Neuronal stem cell (in vitro differentiated cells): Measurements from ENCODE around the gene CLIP1.
A peak's percentile ranks its signal among the peaks of the same experiment; 100 is the strongest.
"Not testable (repeated sequence)": the region's sequence is repeated elsewhere in the genome, so short reads cannot be mapped to it uniquely, and the experiment has no call there.

Source experiments
- DNase-seq: peaks from one replicate; pipeline ENCODE4 v3.0.0-alpha.2; 2013; ENCODE audit warnings: low spot score
- H2AFZ ChIP-seq: one replicate; pipeline ENCODE4 v1.6.1; 2013; ENCODE audit warnings: mild to moderate bottlenecking, low read length, inconsistent platforms
- H2AK5ac ChIP-seq: 2 replicates; pipeline ENCODE4 v1.6.1; 2013; ENCODE audit warnings: low read depth, mild to moderate bottlenecking, inconsistent platforms, low read length, moderate library complexity, mixed read lengths
- H2BK120ac ChIP-seq: 2 replicates; pipeline ENCODE4 v1.6.1; 2013; ENCODE audit warnings: low read depth, mild to moderate bottlenecking, inconsistent platforms, low read length, moderate library complexity, mixed read lengths
- H2BK12ac ChIP-seq: one replicate; pipeline ENCODE4 v1.6.1; 2013; ENCODE audit warnings: low read length, inconsistent platforms
- H2BK15ac ChIP-seq: 2 replicates; pipeline ENCODE4 v1.6.1; 2013; ENCODE audit warnings: mild to moderate bottlenecking, low read length, inconsistent platforms, mixed read lengths
- H2BK5ac ChIP-seq: one replicate; pipeline ENCODE4 v1.6.1; 2013; ENCODE audit warnings: inconsistent platforms, mild to moderate bottlenecking, low read length, moderate library complexity
- H3K14ac ChIP-seq: one replicate; pipeline ENCODE4 v1.6.1; 2013; ENCODE audit warnings: low read length, inconsistent platforms
- H3K18ac ChIP-seq: 2 replicates; pipeline ENCODE4 v1.6.1; 2013; ENCODE audit warnings: low read length, inconsistent platforms
- H3K23ac ChIP-seq: 2 replicates; pipeline ENCODE4 v1.6.1; 2013; ENCODE audit warnings: low read depth, mild to moderate bottlenecking, mixed read lengths, low read length, inconsistent platforms; ENCODE audit not compliant: poor library complexity
- H3K27ac ChIP-seq: replicated peaks from 3 replicates; pipeline ENCODE4 v1.5.1; 2013; ENCODE audit warnings: low read length, inconsistent platforms
- H3K27me3 ChIP-seq, 3 experiments: 2 replicates each; pipeline ENCODE4 v1.6.1; 2013; ENCODE audit warnings: low read length in 3 of 3, mild to moderate bottlenecking in 2 of 3, inconsistent platforms in 1 of 3, low read depth in 1 of 3, mixed read lengths in 1 of 3, moderate library complexity in 1 of 3; ENCODE audit not compliant: control insufficient read depth in 3 of 3, insufficient read depth in 3 of 3
- H3K36me3 ChIP-seq, 2 donors: replicated peaks in 1 of 2; 2 replicates each; pipeline ENCODE4 v1.6.1; 2013; ENCODE audit warnings: low read length in 2 of 2; ENCODE audit not compliant: control insufficient read depth in 2 of 2, insufficient read depth in 2 of 2
- H3K4ac ChIP-seq: 2 replicates; pipeline ENCODE4 v1.6.1; 2013; ENCODE audit warnings: inconsistent platforms, mild to moderate bottlenecking, low read length, moderate library complexity
- H3K4me1 ChIP-seq, 2 donors: 1 replicate in 1 of 2; 2 replicates in 1 of 2; pipeline ENCODE4 v1.6.1; 2013; ENCODE audit warnings: low read length in 2 of 2, low read depth in 1 of 2; ENCODE audit not compliant: control insufficient read depth in 2 of 2, insufficient read depth in 1 of 2
- H3K4me2 ChIP-seq: one replicate; pipeline ENCODE4 v1.6.1; 2013; ENCODE audit warnings: mild to moderate bottlenecking, low read length, inconsistent platforms; ENCODE audit not compliant: insufficient read depth, poor library complexity, severe bottlenecking
- H3K4me3 ChIP-seq, 2 donors: 2 replicates each; pipeline ENCODE4 v1.5.1; 2013; ENCODE audit warnings: low read length in 2 of 2, mild to moderate bottlenecking in 2 of 2, inconsistent platforms in 1 of 2, moderate library complexity in 1 of 2
- H3K79me1 ChIP-seq: one replicate; pipeline ENCODE4 v1.6.1; 2013; ENCODE audit warnings: low read depth, mild to moderate bottlenecking, inconsistent platforms, low read length, moderate library complexity
- H3K9ac ChIP-seq: one replicate; pipeline ENCODE4 v1.6.1; 2013; ENCODE audit warnings: mild to moderate bottlenecking, low read depth, low read length, inconsistent platforms; ENCODE audit not compliant: poor library complexity
- H3K9me3 ChIP-seq, 2 donors: replicated peaks in 1 of 2; 2 replicates each; pipeline versions ENCODE3 to v1.6.1; 2013; ENCODE audit warnings: low read length in 2 of 2, mild to moderate bottlenecking in 2 of 2, inconsistent platforms in 1 of 2, low read depth in 1 of 2, mixed read lengths in 1 of 2, moderate library complexity in 1 of 2; ENCODE audit not compliant: control insufficient read depth in 2 of 2, insufficient read depth in 1 of 2
- H4K8ac ChIP-seq: one replicate; pipeline ENCODE4 v1.6.1; 2013; ENCODE audit warnings: low read depth, mild to moderate bottlenecking, inconsistent platforms, low read length, moderate library complexity
- H4K91ac ChIP-seq: one replicate; pipeline ENCODE4 v1.6.1; 2013; ENCODE audit warnings: low read length, low read depth, mild to moderate bottlenecking, inconsistent platforms; ENCODE audit not compliant: poor library complexity
- WGBS, 2 donors: extraction: QIAGEN DNeasy Blood & Tissue Kit; methylation state at CpG; one replicate each; pipeline ENCODE4 v1.1.7; 2013; ENCODE audit warnings: missing lambda C conversion rate in 2 of 2, mixed read lengths in 1 of 2; ENCODE audit not compliant: insufficient read length in 2 of 2, insufficient replicate concordance in 1 of 2; ENCODE audit errors: extremely low coverage in 2 of 2; 5-methylcytosine and 5-hydroxymethylcytosine counted together

CLIP1 gene

DNA sequence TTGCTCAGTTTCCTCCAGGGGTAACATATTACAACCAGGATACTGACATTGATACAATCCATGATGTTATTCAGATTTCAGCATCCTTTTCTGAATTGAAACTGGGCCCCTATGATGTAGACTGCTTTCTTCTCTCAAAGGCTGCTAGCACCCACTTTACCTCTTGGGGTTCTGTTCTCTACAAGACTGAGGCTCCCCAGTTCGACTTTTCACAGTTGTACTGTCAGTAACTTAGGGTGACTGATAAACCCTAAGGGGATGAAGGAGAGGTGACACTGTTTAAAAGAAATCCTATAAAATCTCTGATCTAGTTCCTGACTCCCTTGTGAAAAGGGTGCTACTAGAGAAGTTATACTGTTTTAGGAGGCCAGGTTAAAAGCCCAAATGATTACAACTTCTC is 157.0 kb downstream of the CLIP1 start:
- H3K14ac ChIP-seq, result no peak overlapping the region
- H2AK5ac ChIP-seq, result no peak overlapping the region
- no peaks in the 10 kb centered on the region for H3K27me3 ChIP-seq
- no CpG with 5 or more reads among the region's 1 CpG for WGBS, 2 donors
- peak overlapping the region; percentile 95 for H2AFZ ChIP-seq
- H4K8ac ChIP-seq, result no peak overlapping the region
- no peak overlapping the region for H2BK5ac ChIP-seq
- H3K9ac ChIP-seq, result no peak overlapping the region
- peaks cover 4 to 6% of the 10 kb centered on the region in 2 donors for H3K4me1 ChIP-seq
- no peak overlapping the region for H3K27ac ChIP-seq
- no peak for DNase-seq
- H4K91ac ChIP-seq, result no peak overlapping the region
- no peaks in the 10 kb centered on the region for H3K79me1 ChIP-seq
- H3K18ac ChIP-seq, result no peak overlapping the region
- H3K4me2 ChIP-seq, result peak overlapping the region; percentile 79
- no peak overlapping the region for H2BK12ac ChIP-seq
- H3K4ac ChIP-seq, result no peak overlapping the region
- peak overlapping the region; percentile 90 to 99 for H3K4me3 ChIP-seq
- no peak overlapping the region for H2BK15ac ChIP-seq
- H3K9me3 ChIP-seq, result no peaks in the 10 kb centered on the region
- no peak overlapping the region for H3K23ac ChIP-seq
- no peak overlapping the region for H2BK120ac ChIP-seq
- peaks cover 8 to 36% of the 10 kb centered on the region in 2 donors for H3K36me3 ChIP-seq

GRCh38 chr12:122260735-122261134 is 161.7 kb downstream of the CLIP1 start:
- not testable (repeated sequence) for H3K18ac ChIP-seq, H3K4ac ChIP-seq, H4K8ac ChIP-seq, H3K79me1 ChIP-seq, H2BK15ac ChIP-seq, H2BK12ac ChIP-seq, H2BK5ac ChIP-seq, H3K4me3 ChIP-seq, H3K9ac ChIP-seq, DNase-seq, H2BK120ac ChIP-seq, H3K14ac ChIP-seq, H2AK5ac ChIP-seq, H3K27ac ChIP-seq, H3K4me2 ChIP-seq, H2AFZ ChIP-seq, H3K23ac ChIP-seq, H3K9me3 ChIP-seq, H4K91ac ChIP-seq, H3K27me3 ChIP-seq, H3K4me1 ChIP-seq
- no CpG with 5 or more reads among the region's 14 CpGs for WGBS, 2 donors
- peaks cover 8 to 74% of the 10 kb centered on the region in 2 donors for H3K36me3 ChIP-seq

- H3K4me3 ChIP-seq, H4K8ac ChIP-seq, H4K91ac ChIP-seq, H3K27ac ChIP-seq, H3K18ac ChIP-seq, H3K4me1 ChIP-seq, H3K9ac ChIP-seq, H2BK12ac ChIP-seq, H2AFZ ChIP-seq, H2BK15ac ChIP-seq, H3K23ac ChIP-seq, H2BK5ac ChIP-seq, H2BK120ac ChIP-seq, H3K4me2 ChIP-seq, DNase-seq, H3K27me3 ChIP-seq, H3K14ac ChIP-seq, H2AK5ac ChIP-seq, H3K9me3 ChIP-seq, H3K79me1 ChIP-seq, H3K4ac ChIP-seq: not testable (repeated sequence)
- whole genome bisulfite sequencing, 2 donors, result no CpG with 5 or more reads among the region's 4 CpGs
- peaks cover 8 to 71% of the 10 kb centered on the region in 2 donors for H3K36me3 ChIP-seq
These were observed 163.5 kb downstream of the CLIP1 start for GRCh38 chr12:122258939-122259338.

- not testable (repeated sequence) for H3K4me1 ChIP-seq, H3K4me3 ChIP-seq, H3K18ac ChIP-seq, H3K9me3 ChIP-seq, H2AFZ ChIP-seq, H2BK15ac ChIP-seq, H3K27ac ChIP-seq, H2AK5ac ChIP-seq, H3K14ac ChIP-seq, H3K79me1 ChIP-seq, H4K91ac ChIP-seq, H2BK5ac ChIP-seq, H3K4me2 ChIP-seq, H3K27me3 ChIP-seq, H3K23ac ChIP-seq, H2BK12ac ChIP-seq, H2BK120ac ChIP-seq, H3K9ac ChIP-seq, H4K8ac ChIP-seq, H3K4ac ChIP-seq, DNase-seq
- no CpG with 5 or more reads among the region's 4 CpGs for WGBS, 2 donors
- peaks cover 8 to 66% of the 10 kb centered on the region in 2 donors for H3K36me3 ChIP-seq
These were observed 164.0 kb downstream of the CLIP1 start for GRCh38 chr12:122258462-122258861.
